Measurements from ENCODE around the gene OVOL3. TPM values are rescaled to one million over a fixed set of nuclear protein-coding genes. Genes with fewer than 3 reads are reported as not detected.

OVOL3 gene
- total RNA-seq, 1 experiment from 2014 or later, result not detected

GRCh38 chr19:36086326-36086725 is 24.6 kb upstream of the OVOL3 start:
- Histone ChIP-seq H3K27me3 (ENCODE audit: insufficient read depth, low read depth) (no peaks in the 10 kb centered on the region), H3K4me3 (no peak overlapping the region), H3K27ac (no peak overlapping the region), H2AFZ (no peak overlapping the region), H3K9me2 (ENCODE audit: insufficient read depth) (no peaks in the 10 kb centered on the region), H4K20me1 (ENCODE audit: insufficient read depth) (no peaks in the 10 kb centered on the region), H3K36me3 (ENCODE audit: low read depth) (0 out of 2 replicates have a peak, but pooled peaks cover 9% of the 10 kb centered on the region), H3K9me3 (ENCODE audit: insufficient read depth, low read depth) (no peaks in the 10 kb centered on the region), H3K4me1 (replicated peaks; ENCODE audit: insufficient read depth) (no peaks in the 10 kb centered on the region), H3K79me2 (ENCODE audit: low read depth) (no peaks in the 10 kb centered on the region), H3K4me2 (no peak overlapping the region), H3F3A (ENCODE audit: insufficient read depth, low read depth) (no peaks in the 10 kb centered on the region)
- intact Hi-C loops (cut with micrococcal nuclease; ENCODE audit: unreplicated experiment), result no loop called here
- ChIA-PET CTCF (no interaction called here), POLR2A (ENCODE audit: unreplicated experiment) (no interaction called here)
- BruUV-seq (replicated peaks), result no TSS peak
- no peak for DNase-seq
- no peak for TF ChIP-seq EZH2 (IDR thresholded peaks at IDR 0.05; ENCODE audit: low read depth)
- no peak for TF ChIP-seq CTCF (conservative IDR thresholded peaks at IDR 0.05)

GRCh38 chr19:36089847-36090246 is 21.1 kb upstream of the OVOL3 start:
- Histone ChIP-seq H3K27ac (no peak overlapping the region), H3K4me1 (replicated peaks; ENCODE audit: insufficient read depth) (no peaks in the 10 kb centered on the region), H4K20me1 (ENCODE audit: insufficient read depth) (no peaks in the 10 kb centered on the region), H3K4me2 (no peak overlapping the region), H3K27me3 (ENCODE audit: insufficient read depth, low read depth) (no peaks in the 10 kb centered on the region), H3K9me2 (ENCODE audit: insufficient read depth) (no peaks in the 10 kb centered on the region), H3F3A (ENCODE audit: insufficient read depth, low read depth) (no peaks in the 10 kb centered on the region), H2AFZ (no peak overlapping the region), H3K79me2 (ENCODE audit: low read depth) (no peaks in the 10 kb centered on the region), H3K36me3 (ENCODE audit: low read depth) (0 out of 2 replicates have a peak, but pooled peaks cover 6% of the 10 kb centered on the region), H3K9me3 (ENCODE audit: insufficient read depth, low read depth) (no peaks in the 10 kb centered on the region), H3K4me3 (no peak overlapping the region)
- BruUV-seq (replicated peaks), result no TSS peak
- CTCF ChIA-PET, result no interaction called here
- no peak for TF ChIP-seq CTCF (conservative IDR thresholded peaks at IDR 0.05)
- TF ChIP-seq EZH2 (IDR thresholded peaks at IDR 0.05; ENCODE audit: low read depth), result no peak
- DNase-seq, result no peak
- POLR2A ChIA-PET (ENCODE audit: unreplicated experiment), result no interaction called here
- intact Hi-C loops (cut with micrococcal nuclease; ENCODE audit: unreplicated experiment), result no loop called here

- Histone ChIP-seq H3K79me2 (ENCODE audit: low read depth) (no peaks in the 10 kb centered on the region), H3K27ac (no peak overlapping the region), H3K4me2 (no peak overlapping the region), H3K36me3 (ENCODE audit: low read depth) (0 out of 2 replicates have a peak, but pooled peaks cover 6% of the 10 kb centered on the region), H3K4me3 (no peak overlapping the region), H3K4me1 (replicated peaks; ENCODE audit: insufficient read depth) (no peaks in the 10 kb centered on the region), H3K9me3 (ENCODE audit: insufficient read depth, low read depth) (no peaks in the 10 kb centered on the region), H3F3A (ENCODE audit: insufficient read depth, low read depth) (no peaks in the 10 kb centered on the region), H4K20me1 (ENCODE audit: insufficient read depth) (no peaks in the 10 kb centered on the region), H3K9me2 (ENCODE audit: insufficient read depth) (no peaks in the 10 kb centered on the region), H2AFZ (no peak overlapping the region), H3K27me3 (ENCODE audit: insufficient read depth, low read depth) (no peaks in the 10 kb centered on the region)
- CTCF ChIA-PET, result no interaction called here
- intact Hi-C loops (cut with micrococcal nuclease; ENCODE audit: unreplicated experiment), result no loop called here
- TF ChIP-seq EZH2 (IDR thresholded peaks at IDR 0.05; ENCODE audit: low read depth), result no peak
- TF ChIP-seq CTCF (conservative IDR thresholded peaks at IDR 0.05), result no peak
- POLR2A ChIA-PET (ENCODE audit: unreplicated experiment), result no interaction called here
- BruUV-seq (replicated peaks), result no TSS peak
- no peak for DNase-seq
These were observed 19.8 kb upstream of the OVOL3 start for GRCh38 chr19:36090910-36091695.
